ENCODE results near the gene DGKB.

DNA sequence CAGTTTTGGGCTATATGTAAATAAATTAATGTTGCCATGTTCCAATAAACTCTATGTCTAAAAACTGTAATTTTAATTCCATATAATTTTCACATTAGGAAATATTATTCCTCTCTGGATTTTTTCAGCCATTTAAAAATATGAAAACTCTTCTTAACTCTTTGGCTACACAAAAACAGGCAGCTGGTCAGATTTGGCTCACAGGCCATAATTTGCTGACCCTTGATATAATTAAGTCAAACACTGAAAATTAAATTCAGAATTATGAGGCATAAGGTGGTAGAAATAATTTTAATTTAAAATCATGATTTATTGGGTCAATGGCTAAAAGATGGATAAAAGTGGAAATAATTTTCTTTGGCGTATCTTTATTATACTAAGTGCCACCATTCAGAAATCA, 746.1 kb downstream of the DGKB start:
- TF ChIP-seq FOXA1 (IDR thresholded peaks at IDR 0.05) (no peak), BHLHE40 (IDR thresholded peaks at IDR 0.05; ENCODE audit: borderline replicate concordance) (no peak), ARNT (IDR thresholded peaks at IDR 0.05) (no peak), L3MBTL2 (conservative IDR thresholded peaks at IDR 0.05) (no peak), TARDBP (IDR thresholded peaks at IDR 0.05) (no peak)

Measured in HEK293T (cell line).